SHP77 (cell line): ENCODE measurements around the gene PRSS21.

Experiments used
- DNase-seq, 2 experiments: peaks; one replicate each; lab custom pipeline; 2025; lab: John Stamatoyannopoulos, UW

Gene PRSS21

DNA sequence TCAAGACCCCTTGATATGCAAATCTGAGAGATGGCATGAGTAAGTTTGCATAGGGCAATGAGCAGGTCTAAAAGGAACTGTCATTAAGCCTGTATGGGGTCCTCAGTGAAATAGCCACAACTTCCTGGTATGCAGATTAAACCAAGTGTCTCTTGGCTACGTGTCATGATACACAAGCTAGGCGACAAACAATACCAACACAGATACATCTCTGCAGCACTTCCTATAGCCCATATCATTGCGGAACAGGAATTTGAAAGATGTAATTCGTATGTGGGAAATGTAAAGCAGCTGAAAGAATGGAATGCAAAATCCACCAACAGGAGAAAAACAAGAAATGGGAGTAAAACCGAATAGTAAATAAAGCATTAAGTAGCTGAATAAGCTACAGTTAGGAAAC, 28.1 kb downstream of the PRSS21 start:
- DNase-seq, result no peak

- DNase-seq, result no peak
Measured at GRCh38 chr16:2846511-2847310, 29.7 kb downstream of the PRSS21 start.

- DNase-seq, result no peak
Measured at GRCh38 chr16:2848933-2849725, 32.1 kb downstream of the PRSS21 start.

DNA sequence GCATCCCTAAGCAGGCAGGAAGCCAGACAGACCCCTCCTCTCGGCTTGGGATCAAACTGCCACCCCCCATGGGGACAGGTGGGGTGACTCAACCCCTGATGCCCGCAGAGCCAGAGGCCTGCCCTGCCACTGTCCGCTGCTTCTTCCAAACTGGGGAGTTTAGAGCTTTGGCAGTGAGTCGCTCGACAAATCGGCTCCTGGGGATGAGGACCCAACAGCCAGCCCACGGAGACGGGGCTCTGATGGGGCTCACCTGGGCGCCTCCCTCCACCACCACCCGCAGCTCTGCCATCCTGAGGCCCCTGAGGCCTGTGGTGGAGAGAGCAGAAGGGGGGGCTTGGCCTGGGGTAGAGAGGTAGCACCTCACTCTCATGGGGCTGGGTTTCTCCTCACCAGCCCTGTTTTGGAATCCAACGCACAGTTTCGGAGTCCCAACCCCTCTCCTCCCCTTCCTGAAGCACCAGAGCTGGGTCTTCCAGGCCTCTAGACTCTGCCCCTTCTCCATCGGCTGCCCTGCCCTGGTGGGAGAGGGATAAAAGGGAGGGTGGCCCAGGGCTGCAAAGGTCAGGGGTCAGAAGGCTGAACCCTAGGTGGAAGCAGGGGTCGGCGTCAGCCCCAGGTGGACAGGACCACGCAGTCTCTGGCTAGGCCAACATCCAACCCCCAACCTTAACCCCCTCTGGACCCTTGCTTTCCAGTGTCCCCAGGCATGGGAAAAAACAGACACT, 35.1 kb downstream of the PRSS21 start:
- DNase-seq, result no peak

GRCh38 chr16:2852731-2853507, 35.9 kb downstream of the PRSS21 start:
- DNase-seq, result no peak

DNA sequence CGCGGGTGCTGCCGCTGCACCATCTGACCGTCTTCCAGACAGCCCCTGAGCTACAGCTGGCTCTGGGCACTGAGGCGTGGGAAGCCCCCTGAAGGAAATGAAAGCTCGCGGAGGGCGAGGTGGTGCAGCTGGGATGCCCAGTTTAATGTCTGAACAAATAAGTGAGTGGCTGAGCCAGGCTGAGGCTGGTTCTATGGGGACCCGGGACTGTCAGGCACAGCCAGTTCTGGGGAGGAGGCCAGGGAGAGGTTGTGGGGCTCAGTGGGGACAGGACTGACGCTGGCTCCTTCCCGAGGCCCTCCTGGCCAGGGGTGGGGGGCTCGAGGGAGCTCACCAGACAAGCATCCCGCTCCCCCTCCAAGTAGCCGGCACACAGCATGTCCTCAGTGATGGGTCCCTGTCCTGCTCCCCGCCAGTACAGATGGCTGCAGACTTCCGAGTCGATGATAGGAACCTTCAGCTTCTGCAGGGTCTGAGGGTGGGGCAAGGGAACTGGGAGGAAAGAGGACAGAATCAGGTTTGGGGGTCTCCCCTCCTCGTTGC, 36.6 kb downstream of the PRSS21 start:
- DNase-seq, result no peak

- no peak for DNase-seq
Measured at GRCh38 chr16:2854700-2855309, 37.8 kb downstream of the PRSS21 start.

GRCh38 chr16:2855536-2855935, 38.5 kb downstream of the PRSS21 start:
- DNase-seq, result no peak

DNA sequence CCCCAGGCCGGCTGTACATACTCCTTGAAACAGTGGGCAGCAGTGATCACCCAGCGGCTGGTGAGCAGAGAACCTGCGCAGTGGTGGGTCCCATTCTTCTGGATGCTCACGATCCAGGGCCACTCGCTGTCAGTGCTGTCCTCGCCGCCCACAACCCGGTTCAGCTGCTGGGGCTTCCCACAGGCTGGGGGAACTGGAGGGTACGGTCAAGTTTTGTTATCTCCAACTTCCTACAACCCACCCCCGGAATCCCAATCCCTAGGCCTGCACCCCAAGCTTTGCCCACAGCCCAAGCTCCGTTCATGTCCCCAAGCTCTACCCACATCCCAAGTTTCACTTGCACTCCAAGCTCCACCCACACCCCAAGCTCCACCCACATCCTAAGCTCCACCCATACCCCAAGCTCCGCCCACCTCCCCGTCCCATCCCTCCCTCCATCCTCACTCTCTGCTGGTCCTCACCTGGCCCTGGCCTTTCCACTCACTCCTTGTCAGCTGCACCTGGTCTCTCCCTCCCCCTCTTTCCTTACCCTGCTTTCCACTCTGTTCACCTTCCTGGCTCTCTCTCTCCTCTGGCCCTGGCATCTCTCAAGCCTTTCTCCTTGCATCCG, 39.1 kb downstream of the PRSS21 start:
- no peak for DNase-seq

- DNase-seq, result no peak
Measured at GRCh38 chr16:2856686-2857450, 39.8 kb downstream of the PRSS21 start.

DNA sequence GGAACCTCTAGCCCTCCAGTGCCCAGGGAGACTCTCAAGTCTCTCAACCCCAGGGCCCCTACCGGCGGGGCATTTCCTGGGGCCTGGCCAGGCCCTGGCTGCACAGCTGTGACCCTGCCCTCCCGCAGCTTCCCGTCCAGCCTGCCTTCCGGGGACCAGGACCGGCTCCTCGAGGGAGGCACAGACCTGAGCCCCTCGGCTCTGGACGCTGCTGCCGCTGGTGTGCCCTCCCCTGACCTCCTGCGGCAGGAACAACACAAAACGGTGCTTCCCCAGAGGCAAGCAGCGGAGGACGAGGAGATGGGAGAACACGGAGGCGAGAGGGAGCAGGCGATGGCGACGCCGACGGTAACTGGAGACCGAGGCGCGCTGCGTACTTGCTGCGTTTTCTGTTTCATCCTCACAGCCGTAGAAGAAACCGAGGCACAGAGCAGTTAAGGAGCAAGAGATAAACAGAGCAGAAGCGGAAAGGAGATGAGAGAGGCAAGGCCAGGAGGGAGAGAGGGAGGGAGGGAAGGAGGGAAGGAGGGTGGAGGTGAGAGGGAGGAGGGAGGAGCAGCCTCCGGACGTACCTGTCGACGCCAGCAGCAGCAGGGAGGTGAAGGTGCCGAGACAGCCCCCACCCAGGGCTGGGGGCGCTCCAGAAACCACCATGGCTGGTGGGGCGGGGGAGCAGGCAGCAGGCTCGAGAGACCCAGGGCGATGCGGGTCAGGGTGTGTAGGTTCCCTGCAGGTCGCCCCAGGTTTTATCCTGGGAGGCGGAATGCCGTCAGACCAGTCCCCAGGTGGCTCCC, 40.6 kb downstream of the PRSS21 start, which contains the start of gene PRSS22:
Gene PRSS22, minus strand, starts transcription at position 720 of the 794 bp plus-strand sequence. Its CDS starts 66 bp downstream, at position 654.
- no peak for DNase-seq

DNA sequence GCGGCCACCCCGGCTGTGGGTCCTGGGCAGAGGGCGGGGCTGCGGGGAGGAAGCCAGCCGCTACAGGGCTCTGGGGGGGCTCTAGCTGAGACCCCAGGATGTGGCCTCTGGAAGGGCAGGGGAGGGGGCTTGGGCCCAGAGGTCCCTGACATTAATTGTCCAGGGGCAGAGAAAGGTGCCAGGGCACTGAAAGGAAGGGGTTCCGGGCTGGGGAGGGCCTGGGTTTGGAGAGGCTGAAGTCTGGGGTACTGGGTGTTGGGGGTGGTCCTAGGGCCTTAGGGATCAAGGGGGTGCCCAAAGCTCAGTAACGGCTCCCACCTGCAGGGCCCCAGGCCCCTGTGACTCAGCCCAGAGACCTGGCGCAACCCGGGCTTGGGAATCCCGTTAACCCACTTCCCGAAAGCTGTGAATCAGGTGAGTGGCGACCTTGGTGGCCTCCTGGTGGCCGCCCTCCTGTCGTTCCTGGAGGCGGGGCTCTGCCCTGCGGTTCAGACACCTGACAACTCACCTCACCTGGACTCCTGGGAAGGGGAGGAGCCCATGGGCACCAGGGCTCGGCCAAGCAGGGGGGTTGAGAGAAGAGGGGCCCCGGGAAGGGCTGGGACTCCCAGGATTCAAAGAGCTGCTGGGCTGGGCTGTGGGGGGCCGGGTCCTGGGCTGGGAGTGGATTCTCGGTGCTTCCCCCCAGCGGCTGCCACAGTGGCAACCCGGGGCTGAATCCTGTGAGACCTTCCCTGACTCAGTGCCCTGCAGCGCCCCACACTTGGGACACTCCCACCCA, 41.4 kb downstream of the PRSS21 start:
- no peak for DNase-seq

DNA sequence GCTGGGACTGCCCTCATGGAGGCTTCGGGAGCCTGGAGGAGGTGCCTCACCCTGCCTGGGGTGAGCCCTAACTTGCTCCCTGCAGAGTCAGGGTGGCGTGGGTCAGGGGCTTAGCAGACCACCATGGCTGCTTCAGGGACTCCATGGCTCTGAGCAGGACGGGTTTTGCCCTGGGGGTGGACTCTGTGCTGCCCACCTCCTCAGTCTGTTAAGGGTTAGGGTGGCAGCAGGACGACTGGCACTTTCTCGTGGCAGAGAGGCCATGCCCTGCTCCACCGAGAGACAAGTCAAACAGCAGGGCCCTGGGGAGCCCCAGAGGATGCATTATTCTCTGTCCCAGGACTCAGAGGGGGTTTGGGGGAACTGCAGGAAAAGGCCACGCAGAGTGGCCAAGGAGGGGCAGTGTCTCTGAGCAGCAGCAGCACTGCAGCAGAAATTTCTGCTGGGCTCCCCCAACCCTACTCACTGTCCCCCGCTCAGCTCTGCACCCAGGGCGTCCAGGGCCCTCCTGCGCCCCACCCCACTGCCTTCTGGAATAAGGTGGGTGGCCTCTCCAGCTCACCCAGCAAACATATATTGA, 42.7 kb downstream of the PRSS21 start:
- no peak for DNase-seq

DNA sequence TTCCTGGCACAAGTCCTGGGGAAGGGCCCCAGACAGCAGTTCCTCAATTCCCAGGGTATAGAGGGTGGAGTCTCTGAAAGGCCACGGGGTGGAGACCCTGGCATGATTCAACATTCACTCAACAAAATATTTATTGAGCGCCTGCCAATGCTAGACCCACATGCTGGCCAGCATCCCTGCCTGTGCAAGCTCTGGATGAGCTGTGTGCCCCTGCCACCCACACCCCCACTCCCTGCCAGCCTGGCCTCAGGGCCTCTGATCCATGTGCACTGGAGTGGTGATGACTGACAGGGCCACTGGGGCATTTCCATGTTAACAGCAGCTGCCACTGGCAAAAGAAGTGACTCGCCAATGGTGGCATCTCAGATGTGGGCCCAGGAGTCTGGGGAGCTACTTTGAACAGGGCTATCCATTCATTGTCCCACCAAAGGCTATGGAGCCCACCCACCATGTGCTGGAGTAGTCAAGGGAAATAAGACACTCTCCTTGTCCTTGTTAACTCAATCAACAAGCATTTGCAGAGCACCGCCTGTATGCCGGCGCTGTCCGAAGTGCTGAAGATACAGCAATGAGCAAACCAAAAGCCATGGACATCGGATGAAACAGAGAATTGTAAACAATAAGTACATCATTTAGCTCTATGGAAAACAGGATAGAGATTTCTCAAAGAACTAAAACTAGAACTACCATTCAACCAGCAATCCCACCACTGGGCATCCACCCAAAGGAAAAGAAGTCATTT, 44.0 kb downstream of the PRSS21 start:
- DNase-seq, result no peak

DNA sequence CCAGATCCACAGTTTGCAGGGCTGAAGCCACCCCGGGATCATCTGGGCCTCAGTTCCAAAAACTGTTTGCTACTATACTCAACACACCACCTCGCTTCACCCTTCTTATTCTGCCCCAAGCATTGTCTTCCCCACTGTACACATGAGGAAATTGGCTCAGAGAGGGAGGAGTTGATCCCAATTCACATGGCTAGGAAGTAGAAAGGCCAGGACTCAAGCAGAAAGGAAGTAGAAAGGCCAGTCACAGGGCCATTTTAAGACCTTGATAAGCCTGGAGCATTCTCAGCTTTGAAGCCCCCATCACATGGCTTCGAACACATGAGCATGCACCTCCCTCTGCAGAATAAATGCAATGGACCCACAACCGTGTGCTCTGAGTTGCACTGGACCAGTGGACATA, 48.6 kb downstream of the PRSS21 start:
- no peak for DNase-seq

DNA sequence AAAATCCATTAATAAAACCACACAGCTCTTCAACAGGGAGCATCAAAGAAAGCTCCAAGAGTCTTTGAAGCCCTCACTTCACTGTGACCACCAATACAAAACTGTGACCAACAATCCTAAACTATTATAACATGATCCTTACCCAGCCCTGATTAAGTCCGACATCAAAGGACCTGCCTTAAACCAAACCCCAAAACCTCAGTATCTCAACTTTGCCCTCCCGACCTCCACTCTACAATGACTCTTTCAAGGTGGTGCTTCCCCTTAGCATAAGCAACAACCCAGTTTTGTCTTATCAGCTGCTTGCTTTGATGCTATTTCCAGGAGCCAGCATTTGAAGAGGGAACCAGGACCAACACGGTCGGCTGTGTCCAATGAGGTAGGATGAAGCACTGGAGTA, 49.4 kb downstream of the PRSS21 start:
- DNase-seq, result no peak

GRCh38 chr16:2867661-2867986, 50.6 kb downstream of the PRSS21 start:
- no peak for DNase-seq
